ENCODE results near the gene SYNGR2.

SYNGR2 gene

DNA sequence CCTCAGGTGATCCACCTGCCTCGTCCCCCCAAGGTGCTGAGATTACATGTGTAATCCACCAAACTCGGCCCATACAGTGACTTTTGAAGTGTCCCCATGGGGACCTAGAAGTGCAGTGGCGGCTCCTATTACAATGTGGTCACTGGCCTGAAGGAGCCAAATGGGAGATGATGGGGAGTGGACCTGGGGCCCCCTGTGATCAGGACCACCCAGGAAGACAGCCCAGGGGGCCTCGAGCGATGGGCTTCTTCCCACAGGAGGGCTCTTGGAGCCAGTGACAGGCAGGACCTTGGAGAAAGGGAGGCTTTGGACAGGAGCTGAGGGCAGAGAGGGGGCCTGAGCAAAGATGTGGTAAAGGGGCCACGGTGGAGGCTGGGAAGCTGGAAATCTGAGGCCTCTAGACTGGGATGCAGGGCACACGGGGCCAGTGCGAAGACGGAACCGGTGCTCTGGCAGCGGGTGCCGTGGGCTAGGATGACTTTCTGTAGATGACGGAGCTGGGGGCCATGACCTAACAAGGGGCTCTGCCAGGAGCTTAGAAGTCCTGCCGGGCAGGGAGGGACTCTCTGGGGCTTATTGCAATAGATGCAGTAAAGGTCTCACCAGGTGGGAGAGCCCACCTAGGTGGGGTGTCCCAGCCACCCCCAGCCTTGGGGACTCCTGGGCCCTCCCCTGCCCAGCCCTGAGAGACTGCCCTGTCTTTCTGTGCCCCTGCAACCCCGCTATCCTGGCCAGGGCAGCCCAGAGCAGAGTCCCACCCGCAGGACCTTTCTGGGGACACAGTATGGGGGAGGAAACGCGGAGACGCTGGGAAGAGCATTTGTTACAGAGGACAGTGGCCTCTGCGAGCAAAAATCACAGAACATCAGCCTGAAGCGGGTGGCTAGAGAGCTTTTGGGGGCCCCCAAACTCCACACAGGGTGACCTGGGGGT is 24.9 kb upstream of the SYNGR2 start:
- no peak for DNase-seq (ENCODE audit: low read depth)

DNA sequence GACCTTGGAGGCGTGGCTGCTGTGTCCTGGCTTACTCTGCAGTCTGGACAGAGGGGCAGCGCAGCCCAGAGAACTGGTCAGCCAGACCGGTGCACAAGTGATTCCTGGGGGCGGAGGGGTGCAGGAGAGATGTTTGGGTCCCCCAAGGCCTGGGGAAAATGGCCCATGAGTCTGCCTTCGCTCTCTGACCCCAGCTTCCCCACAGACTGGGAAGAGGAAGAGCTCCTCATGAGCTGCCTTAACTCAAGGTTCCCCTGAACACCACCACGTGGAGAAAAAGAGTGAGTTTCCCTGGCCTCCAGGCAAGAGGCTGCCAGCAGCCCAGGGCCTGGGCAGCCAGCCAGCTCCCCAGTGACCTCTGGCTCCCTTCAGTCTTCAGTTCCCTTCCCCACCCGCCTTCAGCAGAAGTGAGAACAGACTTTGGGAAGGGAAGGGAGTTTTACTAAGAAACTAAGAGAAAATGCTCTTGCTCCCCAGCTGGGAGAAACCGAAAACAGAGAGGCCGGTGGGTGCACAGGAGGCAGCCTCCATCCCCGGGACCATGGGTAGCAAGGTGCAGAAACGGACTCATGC is 24.1 kb upstream of the SYNGR2 start:
- no peak for DNase-seq (ENCODE audit: low read depth)

DNA sequence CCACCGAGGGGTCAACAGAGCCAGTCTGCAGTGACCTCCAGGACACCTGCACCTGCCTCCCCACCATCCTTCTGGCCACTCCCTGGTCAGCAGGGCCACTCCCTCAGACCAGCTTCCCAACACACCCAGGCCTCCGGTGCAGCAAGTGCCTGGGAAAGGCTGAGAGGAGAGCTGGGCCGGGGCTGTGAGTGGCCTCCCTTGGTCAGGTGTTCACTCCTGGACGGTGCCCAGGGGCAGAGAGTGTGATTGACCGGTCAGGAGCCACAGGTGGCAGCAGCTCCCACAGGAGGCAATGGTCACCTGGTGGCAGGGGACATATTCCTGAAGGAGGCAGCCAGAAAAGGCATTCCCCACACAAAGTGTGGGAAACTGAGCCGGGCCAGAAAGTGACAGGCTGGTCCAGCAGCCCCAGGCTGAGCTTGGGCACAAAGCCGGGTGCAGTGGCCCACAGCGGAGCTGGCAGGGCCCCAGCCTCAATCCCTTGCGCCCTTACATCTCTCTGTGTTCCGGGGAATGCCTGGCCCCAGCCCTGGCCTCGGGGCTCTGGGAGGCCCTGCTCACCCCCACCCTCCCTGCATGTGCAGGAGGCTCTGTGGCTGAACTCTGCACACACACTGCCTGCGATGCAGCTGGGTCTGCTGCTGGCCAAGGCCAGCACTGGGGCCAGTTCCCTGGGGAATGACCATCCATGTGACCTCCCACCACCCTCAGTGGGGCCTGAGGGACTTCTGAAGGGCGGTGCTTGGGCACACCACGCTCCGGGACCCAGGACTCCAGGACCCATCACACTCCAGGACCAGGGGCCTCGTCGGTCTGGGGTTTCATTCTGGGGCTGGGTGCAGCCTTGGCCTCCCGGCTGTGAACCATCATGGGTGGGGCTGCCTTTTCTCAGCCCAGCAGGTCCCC is 23.4 kb upstream of the SYNGR2 start:
- DNase-seq (ENCODE audit: low read depth), result no peak

DNA sequence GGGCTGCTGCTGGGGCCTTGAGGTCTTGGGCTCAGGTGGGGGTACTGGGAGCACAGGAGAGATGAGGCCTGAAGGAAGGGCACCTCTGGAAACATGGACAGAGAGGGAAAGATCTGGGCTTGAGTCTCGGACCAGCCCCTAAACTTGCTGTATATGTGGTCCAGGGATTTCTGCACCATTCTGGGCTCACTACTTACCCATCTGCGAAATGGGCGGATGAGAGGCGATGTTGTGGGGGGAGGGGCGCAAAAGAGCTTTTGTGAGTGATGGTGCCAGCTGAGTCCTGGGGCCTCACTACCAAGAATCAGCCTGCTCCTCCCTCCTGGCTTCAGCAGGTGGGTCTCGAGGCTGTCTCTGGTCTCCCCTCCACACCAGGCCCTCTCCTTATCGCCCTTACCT is 21.9 kb upstream of the SYNGR2 start:
- no peak for DNase-seq (ENCODE audit: low read depth)

DNA sequence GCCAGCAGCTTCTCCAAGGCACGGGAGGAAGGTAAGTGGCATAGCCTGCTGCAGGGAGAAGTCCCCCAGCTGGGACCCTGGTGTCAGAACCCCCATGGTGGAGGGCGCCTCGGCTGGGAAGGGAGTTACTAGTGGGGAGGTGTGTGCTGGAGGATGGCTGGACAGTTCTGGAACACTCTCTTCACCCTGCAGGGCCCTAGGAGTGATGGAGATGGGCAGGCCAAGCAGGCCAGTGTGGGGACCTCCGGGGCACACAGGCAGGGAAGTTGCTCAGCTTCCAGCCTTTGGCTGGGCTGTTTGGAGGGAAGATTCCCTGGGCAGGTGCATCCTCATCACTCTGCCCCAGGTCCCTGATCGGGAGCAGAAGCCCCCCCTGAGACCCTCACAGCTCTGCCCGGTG is 21.5 kb upstream of the SYNGR2 start:
- no peak for DNase-seq (ENCODE audit: low read depth)

DNA sequence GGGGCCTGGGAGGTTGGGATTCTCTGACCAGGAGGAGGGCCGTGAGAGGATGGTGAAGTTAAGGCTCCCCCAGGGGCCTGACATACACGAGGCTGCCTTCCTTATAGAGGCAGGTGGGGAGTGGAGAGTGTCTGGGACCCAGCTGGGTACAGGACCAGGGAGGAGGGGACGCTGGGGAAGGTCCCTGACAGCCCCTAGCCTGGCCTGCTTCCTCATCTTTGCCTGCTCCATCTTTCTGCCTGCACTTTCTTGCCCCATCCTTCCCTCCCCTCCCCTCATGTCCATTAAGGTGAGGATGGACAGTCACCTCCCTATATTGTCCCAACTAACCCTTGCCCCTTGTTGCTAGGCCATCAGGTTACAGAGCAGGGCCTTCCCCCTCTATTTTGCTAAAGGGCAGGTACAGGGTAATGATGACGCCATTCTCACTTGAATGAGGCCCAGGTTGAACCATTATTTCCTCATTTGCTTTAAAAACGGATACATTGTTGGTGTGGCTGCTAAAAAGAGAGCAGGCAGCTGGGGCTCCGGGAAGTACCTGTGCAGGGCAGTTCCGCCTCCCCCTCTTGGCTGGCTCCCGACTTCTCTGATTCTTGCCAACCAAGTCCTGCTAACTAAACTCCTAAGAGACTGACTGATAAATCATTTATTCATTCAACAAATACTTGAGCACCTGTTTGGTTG is 20.9 kb upstream of the SYNGR2 start:
- no peak for DNase-seq (ENCODE audit: low read depth)

DNA sequence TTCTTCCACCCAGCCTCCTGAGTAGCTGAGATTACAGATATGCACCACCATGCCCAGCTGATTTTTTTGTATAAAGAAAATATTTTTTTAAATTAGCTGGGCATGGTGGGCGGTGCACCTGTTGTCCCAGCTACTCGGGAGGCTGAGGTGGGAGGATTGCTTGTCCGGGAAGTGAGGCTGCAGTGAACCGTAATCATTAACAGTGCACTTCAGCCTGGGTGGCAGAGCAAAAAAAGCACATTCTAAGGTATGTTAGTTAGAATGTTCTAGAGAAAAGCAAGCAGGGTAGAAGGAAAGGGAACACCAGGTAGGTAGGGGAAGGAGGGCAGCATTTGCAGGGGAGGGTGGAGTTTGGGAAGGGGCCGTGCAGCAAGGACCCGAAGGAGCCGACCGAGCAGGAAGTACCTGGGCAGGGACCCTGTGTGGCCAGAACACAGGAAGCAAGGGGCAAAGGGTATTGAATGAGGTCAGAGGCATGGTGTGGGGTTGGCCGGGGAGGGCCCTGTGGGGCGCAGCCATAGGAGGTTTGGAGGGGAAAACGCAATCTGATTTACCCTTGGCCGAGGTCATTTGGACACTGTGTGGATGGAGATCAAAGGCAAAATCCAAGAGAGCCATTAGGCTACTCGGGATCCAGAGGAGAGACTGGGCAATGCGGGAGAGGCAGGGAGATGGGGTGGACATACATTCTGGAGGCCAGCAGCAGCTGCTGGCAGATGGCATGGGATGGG is 19.9 kb upstream of the SYNGR2 start:
- no peak for DNase-seq (ENCODE audit: low read depth)

DNA sequence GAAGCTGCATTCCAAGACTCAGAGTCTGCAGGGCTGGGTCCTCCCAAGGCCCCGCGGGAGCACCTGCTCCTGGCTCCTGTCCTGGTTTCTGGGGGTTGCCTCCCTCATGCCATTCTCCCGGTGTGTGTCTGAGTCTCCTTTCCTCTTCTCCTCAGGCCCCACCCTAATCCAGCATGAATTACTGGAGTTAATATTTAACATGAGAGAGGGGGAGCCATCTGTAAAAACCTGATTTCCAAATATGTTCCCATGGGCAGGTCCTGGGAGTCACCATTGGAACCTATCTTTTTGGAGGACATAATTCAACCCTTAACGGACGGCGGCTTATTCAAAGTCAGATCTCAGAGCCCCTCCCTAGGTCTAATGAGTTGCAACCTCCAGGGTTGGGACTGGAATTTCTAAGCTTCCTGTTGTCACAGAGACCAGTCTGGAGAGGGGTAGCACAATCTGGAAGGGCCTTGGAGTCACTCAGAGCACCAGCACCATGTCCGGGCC is 16.8 kb upstream of the SYNGR2 start:
- DNase-seq (ENCODE audit: low read depth), result no peak

DNA sequence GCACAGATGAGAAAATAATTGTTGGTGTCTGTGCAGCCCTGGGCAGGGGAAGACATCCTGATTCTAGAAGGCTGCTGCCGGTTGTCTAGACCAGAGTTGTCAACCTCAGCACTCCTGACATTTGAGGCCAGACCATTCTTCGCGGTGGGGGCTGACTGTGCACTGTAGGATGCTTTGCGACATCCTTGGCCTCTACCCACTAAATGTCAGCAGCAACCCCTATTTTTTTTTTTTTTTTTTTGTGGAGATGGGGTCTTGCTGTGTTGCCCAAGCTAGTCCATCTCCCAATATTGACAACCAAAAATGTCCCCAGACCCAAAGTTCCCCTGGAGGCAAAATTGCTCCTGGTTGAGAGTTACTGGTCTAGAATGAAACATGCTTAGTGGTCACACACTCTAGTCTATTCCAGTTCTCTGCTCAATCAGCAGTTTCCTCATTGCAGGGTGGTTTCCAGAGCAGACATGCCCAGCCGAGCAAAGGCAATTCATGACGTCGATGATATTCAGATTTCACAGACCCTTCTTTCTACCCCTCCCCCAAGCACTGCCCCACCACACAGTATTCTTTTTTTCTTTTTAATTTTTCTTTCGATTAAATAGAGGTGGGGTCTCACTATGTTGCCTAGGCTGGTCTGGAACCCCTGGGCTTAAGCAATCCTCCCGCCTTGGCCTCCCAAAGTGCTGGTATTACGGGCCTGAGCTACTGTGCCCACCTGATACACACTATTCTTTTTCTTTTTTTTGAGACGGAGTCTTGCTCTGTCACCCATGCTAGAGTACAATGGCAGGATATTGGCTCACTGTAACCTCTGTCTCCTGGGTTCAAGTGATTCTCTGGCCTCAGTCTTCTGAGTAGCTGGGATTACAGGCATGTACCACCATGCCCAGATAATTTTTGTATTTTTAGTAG is 13.2 kb upstream of the SYNGR2 start:
- DNase-seq (ENCODE audit: low read depth), result no peak

DNA sequence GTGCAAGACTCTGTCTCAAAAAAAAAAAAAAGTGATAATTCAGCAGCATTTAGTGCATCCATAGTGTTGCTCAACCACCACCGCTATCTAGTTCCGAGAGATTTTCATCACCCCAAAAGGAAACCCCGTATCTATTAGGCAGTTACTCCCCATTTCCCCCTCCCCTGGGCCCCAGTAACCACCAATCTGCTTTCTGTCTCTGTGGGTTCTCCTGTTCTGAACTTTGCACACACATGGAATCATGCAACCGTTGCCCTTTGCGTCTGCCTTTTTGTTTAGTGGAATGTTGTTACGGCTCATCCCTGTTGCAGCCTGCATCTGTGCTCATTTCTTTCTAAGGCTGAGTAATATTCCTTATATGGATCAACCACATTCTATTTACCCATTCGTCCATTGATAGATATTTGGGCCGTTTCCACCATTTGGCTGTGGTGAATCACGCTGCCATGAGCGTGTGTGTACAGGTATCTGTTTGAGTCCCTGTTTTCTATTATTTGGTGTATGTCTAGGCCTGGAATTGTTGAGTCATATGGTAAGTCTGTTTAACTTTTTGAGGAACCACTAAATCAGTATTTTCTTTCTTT is 8.7 kb upstream of the SYNGR2 start:
- DNase-seq (ENCODE audit: low read depth), result no peak

DNA sequence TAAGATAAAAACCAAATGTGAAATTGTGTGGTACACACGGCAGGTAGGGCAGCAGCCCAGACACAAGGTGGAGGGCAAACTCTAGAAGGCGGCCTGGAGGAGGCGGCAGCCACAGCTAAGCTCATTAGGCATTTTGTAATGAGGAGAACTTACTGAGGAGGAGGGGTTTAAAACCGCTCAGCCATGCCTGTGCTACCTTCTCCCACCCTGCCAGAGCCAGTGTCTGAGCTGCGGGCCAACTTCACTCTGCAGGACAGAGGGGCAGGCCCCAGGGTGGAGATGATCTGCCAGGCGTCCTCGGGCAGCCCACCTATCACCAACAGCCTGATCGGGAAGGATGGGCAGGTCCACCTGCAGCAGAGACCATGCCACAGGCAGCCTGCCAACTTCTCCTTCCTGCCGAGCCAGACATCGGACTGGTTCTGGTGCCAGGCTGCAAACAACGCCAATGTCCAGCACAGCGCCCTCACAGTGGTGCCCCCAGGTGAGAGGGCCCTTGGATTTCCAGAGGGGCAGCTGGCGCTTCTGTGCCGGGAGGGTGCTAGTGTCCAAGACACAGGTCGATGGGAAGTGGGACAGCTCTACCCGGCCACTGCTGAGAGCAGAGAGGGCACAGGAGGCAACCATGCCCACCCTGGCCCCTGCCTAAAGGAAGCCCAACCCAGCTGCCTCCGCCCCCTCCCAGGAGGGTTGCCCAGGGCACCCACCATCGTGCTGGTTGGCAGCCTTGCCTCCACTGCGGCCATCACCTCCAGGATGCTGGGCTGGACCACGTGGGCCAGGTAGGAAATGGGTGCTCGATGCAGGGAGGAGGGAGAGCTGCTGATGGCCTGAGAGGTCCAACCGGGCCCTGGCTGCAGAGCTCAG is 4.3 kb upstream of the SYNGR2 start:
- DNase-seq (ENCODE audit: low read depth), result no peak

DNA sequence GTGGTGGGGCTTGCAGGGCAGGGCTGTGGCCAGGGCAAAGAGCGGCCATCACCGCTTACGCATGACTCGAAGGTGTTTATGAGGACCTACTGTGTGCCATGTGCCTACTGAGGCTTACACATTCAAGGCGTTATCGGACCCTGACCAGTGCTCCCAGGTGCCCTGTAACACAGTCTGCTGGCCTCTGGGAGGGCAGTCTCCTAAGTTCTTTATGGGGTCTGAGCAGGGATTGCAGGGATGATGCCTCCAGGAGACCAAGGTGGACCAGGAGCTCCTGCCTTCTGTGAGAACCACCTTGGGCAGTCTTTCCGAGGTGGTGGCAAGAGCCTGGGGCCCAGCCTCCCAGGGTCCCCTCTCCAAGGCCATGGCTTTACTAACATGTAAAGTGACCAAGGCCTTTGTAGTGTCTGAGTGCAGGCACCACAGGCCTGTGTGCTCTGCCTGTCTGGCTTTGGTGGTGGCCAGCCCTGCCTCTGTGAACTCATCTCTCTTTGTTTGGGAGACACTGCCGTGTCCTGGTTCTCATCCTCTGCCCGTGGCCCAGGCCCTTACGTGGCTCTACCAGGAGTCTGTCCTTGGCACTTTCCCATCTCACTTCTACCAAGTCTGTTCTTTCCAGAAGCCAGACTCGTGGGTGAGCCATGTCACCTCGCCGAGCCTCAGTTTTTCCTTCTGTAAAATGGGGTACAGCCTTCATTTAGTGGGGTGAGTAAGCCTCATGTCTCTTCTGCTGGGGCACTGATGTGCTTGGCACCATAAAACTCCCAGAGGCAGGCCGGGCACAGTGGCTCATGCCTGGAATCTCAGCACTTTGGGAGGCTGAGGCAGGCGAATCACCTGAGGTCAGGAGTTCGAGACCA is 3.4 kb upstream of the SYNGR2 start:
- no peak for DNase-seq (ENCODE audit: low read depth)

DNA sequence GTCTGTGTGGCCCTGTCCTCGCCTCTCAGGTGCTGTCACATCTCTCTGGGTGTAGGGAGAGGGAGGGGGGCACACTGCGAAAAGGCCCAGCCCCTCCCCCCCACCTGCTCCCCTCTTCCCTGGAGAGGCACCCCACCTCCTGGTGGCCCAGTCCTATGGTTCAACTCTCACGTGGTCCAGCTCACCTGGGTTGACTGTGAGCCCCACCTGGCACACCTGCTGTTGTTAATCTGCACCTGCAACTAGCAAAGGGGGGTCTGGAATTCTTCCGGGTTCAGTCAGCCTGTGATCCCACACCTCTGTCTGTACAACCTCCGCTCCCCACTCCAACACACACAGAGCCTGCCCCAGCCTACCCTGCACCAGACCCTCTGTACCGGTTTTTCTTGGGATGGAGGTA is 2.0 kb upstream of the SYNGR2 start:
- DNase-seq (ENCODE audit: low read depth), result no peak

DNA sequence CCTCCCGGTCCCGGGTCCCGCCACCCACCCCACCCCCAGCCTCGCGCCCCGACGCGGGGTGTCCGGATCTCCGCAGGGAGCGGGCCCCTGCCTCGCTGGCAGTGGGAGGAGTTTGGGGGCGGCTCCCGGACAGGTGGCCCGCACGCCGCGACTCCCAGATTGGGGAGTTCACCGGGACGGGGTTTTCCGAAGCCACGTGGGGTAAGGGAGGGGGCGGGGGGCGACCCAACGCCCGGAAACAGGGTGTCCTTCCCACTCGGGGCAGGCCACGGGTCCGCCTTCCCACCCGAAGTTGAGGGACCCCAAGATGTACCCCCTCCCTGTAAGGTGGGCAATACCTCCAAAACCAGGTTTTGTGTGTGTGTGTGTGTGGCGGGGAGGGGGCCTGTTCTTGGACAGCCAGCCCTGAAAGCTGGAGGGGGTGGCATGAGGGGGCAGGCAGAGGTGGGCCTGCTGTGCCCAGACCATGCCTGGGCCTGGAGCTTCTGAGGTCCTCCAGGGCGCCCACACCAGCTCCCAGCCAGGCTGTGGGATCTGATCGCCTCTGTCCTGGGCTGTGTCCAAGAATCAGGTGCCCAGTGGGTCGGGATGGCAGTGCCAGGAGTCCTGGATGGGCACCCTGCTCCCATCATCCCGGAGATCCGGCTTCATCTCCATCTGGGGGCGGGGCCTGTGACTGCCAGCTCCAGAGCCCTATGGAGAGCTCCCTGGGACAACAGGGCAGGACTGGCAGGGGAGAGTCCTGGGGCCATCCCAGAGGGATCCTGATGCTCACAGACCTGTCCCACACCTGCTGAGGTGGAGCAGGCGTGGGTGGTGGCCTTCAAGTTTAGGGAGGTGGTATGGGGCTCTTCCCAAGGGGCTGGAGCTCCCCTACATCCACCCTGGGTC is 767 bp downstream of the SYNGR2 start:
- DNase-seq (ENCODE audit: low read depth), result peak; percentile 60

DNA sequence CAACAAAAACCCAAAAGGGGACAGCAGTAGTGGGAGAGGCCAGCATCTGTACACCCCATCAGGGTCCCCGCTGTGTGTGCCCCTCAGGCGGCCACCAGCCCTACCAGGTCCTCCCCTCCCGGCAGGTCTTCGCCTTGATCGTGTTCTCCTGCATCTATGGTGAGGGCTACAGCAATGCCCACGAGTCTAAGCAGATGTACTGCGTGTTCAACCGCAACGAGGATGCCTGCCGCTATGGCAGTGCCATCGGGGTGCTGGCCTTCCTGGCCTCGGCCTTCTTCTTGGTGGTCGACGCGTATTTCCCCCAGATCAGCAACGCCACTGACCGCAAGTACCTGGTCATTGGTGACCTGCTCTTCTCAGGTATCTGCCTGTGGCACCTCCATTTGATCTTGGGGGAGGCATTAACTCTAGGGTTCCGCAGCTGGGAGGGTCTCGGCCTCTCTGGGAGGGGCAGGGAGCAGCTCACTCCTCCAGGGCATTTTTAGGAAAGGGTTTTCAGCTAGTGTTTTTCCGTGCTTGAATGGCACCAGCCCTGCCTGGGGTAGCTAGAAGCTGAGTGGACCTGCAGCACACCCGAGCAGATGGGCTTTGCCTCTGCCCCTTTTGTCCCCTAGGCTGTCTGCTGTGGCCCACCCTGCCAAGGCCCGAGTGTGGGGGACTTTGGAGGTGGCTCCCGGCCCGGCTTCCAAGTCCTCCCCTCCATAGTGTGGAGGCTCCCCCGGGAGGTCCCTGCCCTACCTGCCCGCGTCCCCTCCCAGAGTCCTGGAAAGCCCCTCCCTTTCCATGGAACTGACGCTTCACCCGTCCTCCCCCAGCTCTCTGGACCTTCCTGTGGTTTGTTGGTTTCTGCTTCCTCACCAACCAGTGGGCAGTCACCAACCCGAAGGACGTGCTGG is 2.6 kb downstream of the SYNGR2 start:
- DNase-seq (ENCODE audit: low read depth), result no peak

Data from activated T-helper 9 cell treated with anti-CD3 and anti-CD28 coated beads, Interleukin-2, amount 50 U/mL, for 16 hours (primary cell).